NCI-H2029 (cell line): Measurements from ENCODE around the gene NOTCH3.

Experiments
- DNase-seq: peaks from one replicate; lab custom pipeline; 2025; lab: John Stamatoyannopoulos, UW

The NOTCH3 gene

DNA sequence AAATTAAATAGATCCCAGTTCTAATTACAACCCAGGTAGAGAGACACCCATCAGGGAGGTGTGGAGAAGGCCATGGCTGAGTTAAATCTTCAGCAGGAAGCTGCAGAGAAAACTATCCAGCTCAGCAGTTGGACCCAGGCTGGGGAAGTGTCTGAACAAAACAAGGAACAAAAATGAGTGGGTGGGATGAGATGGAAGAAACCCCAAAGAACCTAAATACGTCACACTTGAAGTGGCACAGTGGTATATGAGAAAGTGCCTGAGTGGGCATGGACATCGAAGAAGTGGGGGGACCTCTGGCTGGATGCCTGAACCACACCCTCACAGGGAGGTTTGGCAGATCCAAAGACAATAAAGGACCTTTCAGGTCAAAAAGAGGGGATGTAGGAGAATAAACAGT is 35.0 kb upstream of the NOTCH3 start:
- no peak for DNase-seq

DNA sequence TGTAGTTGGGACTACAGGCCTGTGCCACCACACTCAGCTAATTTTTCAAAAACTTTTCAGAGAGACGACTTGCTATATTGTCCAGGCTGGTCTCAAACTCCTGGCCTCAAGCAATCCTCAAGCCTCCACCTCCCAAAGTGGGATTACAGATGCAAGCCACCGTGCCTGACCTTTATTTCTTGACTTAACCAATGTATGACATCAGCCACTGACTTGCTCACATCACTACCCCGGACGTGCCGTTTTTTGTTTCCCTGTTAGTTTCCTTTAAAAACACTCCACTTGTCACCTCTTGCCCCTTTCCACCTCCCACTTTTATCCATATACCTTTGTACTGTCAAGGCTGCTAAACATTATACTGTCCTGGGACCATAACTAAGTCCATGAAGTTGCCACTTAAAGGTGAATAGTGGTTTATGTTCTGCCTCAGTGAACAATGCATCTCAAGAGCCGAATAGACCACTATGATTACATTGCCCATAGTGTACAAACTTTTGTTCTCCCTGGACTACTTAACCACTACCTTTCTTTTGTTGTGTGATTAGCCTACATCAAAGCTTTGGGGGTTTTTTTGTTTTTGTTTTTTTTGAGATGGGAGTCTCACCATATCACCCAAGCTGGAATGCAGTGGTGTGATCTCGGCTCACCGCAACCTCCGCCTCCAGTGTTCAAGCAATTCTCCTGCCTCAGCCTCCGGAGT is 33.8 kb upstream of the NOTCH3 start:
- DNase-seq = no peak

DNA sequence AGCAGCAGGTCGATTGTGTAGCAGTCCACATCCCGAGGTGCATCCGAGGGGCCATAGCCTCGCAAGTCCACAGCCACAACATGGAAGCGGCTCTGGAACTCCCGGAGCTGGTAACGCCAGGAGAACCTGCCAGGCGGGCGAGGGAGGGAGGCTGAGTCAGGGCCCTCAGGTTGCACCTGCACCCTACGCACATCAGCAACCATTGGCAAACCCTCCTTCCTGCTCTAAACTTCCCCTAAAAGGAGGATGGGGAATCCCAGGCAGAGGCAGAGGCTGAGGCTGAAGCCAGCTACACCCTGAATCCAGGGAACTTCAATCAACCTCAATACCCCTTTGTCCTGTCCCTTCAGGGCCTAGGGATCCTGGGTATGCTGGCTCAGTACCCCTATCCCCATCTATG is 30.5 kb upstream of the NOTCH3 start:
- DNase-seq = no peak

DNA sequence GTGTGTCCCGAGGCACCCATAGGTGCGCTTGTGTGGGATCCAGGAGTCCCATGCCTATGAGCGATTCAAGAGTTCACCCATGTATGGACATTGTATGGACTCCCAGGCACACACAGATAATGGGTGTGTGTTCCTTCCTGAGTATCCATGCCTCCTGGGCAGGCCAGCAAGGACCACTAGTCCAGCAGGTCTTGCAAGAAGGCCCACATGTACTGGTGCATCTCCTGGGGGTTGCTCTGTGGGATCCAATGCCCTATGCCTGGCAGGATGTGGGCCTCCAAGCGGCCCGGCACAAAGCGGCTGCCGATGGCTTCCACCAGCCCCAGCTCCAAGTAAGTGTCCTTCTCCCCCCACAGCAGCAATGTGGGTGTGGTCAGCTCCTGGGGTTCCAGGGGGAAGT is 26.5 kb upstream of the NOTCH3 start:
- DNase-seq = no peak

DNA sequence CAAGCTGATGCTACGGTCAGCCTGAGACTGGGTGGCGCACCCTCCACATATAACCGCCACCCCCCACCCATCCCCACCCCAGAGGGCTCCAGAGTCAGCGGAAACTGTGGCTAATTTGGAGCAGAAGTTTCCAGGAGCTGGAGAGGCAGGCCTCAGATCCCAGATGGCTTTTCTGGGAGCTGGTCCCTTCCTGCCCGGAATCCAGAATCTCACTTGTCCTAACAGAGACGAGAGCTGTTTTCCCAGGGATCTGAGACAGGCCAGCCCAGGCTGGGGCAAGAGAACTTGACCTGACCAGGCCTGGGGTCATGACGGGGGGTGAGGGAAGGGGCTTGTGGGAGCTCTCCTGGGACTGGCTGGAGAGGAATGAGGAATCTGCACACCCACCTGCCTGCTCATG is 25.0 kb upstream of the NOTCH3 start:
- DNase-seq = no peak

DNA sequence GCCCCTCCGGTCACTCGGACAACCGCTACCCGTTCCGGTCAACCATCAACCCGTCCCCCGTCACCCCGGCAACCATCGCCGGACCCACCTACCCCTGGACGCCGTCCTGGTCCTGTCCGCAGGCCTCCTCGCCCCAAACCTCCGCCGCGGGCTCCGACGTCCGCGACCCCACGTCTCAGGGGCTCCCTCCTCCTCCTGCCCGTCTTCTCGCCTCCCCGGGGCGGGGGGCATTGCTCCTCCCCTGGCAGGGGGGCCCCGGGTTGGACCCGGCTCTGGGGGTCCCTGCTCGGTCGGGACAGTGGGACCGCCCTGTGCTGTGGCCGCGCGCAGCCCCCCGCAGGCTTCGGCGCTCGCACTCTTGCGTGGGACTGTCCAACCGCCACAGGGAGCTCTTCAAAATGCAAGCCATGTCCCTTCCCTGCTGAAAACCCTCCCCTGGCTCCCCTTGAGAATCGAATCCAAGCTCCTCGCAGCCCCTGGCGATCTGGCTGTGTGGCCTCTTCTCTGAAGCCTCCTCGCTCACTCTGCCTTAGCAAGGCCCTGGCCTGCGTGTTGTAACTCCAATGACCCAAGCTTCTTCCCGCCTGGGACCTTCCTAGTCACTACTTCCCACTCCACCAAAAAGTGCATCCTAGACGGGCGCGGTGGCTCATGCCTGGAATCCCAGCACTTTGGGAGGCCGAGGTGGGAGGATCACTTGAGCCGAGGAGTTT is 23.0 kb upstream of the NOTCH3 start:
- DNase-seq = no peak

DNA sequence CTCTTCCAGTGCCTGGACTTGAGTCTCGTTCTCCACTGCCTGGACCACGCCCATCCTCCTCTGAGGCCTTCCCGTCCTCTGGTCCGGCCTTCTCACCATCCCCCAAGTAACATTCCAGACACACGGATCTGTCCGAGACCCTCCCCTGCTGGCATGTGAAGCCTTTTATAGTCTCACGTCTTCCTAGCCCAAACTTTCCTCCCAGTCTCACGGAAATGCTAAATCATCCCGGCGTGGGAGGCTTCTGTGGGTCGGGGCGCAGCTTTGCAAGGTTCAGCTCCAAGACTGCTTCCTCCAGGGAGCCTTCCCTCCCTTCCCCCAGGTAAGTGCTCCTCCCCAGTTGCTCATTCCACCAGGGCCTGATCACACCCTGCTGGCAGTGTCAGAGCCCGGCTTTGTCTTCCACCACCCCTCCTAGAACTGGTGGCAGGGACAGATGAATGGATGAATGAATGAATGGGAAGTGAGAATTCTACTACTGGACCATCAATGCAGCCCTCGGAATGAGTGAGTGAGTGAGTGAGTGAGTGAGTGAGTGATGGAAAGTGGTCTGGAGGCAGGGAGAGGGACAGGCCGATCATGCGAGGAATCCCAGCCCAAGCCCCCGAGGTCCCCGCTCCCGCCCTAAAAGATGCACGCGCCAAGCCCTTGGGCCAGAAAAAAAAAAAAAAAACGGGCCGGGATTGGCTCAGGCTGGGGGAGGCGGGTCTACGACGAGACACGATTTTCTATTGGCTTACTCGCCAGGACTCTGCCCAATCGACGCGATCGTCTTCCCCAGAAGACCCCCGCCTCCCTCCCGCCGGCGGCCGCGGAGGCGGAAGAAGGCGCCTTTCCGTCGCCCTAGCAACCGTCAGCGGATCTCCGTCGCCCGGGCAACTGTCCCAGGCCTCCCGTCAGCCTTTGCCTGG is 22.2 kb upstream of the NOTCH3 start:
- peak; percentile 94 for DNase-seq

DNA sequence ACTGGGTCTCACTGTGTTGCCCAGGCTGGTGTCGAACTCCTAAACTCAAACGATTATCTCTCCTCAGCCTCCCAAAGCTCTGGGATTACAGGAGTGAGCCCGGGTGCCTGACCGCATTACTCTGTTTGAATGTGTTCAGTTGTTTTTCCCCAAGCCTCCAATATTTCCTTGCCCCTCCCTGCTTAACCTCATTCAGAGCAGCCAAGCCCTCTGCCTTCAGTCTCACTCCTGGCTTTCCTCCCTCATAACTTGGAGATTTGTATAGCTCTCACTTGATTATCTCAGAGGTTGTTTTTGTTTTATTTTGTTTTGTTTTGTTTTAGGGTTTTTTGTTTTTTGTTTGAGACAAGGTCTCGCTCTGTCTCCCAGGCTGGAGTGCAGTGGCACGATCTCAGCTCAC is 20.0 kb upstream of the NOTCH3 start:
- no peak for DNase-seq

DNA sequence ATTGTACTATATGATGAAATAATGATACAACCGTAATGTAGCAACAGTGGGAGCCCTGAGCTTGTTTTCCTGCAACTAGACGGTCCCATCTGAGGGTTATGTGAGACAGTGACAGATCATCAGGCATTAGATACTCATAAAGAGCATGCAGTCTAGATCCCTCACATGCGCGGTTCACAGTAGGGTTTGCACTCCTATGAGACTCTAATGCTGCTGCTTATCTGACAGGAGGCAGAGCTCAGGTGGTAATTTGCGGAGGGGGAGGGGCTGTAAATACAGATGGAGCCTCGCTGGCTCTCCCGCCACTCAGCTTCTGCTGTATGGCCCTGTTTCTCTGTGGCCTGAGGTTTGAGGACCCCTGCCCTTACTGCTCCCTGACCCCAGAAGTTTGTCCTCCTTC is 17.7 kb upstream of the NOTCH3 start:
- no peak for DNase-seq

DNA sequence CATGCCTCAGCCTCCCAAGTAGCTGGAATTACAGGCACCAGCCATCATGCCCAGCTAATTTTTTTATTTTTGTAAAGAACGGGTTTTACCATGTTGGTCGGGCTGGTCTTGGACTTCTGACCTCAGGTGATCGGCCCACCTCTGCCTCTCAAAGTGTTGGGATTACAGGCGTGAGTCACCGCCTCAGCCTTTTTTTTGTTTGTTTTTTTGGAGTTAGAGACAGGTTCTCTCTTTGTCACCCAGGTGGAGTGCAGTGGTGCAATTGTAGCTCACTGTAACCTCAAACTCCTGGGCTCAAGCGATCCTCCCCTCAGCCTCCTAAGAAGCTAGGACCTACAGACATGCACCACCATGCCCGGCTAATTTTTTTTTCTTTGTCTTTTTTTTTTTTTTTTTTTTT is 15.6 kb upstream of the NOTCH3 start:
- DNase-seq = no peak

DNA sequence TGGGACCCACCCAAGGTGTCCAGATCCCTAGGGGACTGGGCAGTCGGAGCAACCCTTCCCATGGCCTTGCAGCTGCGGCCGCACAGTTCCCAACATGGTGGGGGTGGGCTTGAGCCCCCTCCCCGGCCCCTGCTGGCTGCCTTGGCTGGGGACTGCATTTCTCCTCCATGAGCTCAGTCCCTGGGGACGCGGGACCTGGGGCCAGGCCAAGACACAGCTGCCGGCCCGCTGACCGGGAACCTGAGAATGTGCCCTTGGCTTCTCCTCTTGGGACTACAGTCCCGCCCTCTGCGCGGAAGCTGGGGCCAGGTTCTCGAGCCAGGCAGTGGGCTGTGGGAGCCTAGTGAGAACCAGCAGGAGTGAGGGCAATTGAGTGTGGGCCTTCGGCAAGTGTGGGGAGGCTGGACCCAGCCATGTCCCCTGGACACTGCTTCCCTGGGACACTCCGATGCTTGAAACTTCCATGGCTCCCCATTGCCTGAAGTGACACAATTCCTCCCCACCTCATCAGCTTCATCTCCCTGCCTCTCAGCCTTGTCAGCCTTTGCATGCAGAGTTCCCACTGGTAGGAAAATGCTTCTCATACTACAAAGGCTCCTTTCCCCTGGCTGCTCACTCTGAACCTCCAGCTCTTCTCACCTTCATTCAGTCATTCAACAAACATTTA is 13.1 kb upstream of the NOTCH3 start:
- DNase-seq = no peak

DNA sequence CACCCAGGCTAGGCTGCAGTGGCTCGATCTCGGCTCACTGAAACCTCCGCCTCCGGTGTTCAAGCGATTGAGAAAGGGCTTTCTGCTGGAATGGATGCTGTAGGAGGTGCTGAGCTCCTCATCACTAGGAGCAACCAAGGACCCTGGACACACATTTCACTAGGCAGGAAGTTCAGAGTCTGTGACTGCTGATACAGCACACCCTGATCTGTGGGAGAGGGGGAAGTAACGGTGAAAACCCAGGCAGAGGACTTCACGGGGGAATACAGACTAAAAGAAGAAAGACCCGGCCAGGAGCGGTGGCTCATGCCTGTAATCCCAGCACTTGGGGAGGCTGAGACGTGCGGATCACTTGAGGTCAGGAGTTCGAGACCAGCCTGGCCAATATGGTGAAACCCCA is 11.9 kb upstream of the NOTCH3 start:
- no peak for DNase-seq

DNA sequence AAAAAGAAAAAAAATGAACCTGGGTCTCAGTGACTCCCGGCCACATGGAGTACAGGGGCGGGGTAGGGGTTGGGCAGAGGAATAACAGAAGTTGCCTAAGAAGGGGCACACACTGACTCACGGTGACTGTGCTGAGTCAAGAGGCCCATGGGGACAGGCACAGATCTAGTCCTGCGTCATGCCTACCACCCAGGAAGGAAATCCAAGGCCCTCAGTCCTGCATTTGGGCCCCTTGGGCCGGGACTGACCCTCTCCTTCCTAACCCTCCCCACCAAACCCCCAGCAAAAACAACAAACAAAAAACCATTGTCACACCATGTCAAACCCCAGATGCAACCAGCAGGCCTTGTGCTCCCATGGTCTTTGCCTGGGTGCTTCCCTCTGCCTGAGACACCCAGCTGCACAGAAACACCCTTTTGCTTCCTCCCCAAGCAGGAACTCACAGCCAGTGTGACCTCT is 9.6 kb upstream of the NOTCH3 start:
- DNase-seq = no peak

DNA sequence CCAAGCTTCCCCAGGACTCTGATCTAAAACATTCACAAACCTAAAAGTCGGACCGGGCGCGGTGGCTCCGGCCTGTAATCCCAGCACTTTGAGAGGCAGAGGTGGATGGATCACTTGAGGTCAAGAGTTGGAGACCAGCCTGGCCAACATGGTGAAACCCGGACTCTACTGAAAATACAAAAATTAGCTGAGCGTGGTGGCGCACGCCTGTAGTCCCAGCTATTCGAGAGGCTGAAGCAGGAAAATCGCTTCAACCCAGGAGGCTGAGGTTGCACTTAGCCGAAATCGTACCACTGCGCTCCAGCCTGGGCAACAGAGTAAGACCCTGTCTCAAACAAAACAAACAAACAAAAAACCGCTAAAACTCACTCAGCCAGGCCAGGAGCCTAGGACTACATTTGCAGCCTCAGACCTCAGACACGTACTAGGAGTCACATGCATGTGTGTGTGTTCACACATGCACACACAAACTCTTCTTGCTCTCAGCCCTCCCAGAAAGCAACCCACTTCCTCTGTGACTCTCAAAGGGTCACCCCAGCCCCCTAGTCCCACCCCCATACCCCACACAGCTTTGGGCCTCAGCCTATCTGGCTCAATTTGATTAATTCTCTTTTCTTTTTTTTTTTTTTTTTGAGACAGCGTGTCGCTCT is 704 bp upstream of the NOTCH3 start:
- no peak for DNase-seq

DNA sequence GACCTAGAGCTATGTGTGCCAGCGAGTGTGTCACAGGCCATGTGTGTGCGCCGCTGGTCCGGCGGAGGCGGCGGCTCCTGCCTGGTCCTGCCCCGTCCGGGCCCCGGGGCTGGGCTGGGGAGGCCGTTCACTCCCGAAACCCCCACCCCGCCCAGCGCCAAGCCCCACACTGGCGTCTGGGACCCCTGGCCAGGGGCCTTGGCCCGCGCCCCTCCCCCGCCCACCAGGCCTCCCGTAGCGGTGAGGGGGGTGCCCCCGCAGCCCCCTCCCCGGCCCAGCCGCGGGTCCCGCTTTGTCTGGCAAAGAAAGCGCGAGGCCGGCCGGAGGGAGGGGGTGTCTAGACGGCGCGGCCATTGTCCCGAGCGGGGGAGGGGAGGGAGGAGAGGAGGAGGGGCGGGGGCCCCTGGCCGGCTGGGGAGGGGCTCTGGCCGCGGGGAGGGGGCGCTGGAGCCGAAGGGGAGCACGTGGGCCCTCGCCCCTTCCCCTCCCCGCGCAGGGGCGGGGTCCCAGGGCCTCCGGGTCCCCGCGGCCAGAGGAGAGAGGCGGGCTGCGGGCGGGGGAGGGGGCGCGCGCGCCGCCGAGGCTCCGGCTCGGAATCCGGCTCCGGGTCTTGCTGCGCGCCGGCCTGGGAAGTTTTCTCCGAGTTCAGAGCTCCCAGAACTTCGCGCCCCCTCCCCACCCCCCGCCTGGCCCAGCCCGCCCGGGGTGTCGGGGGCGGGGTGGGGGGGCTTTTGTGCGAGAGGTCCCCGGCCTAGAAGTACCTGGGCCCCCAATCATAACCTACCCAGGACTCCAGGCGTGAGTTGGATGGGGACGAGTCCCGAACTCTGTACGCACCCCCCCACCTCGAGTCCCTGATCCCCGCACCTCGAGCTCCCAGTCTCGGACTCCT is 888 bp downstream of the NOTCH3 start:
- no peak for DNase-seq

DNA sequence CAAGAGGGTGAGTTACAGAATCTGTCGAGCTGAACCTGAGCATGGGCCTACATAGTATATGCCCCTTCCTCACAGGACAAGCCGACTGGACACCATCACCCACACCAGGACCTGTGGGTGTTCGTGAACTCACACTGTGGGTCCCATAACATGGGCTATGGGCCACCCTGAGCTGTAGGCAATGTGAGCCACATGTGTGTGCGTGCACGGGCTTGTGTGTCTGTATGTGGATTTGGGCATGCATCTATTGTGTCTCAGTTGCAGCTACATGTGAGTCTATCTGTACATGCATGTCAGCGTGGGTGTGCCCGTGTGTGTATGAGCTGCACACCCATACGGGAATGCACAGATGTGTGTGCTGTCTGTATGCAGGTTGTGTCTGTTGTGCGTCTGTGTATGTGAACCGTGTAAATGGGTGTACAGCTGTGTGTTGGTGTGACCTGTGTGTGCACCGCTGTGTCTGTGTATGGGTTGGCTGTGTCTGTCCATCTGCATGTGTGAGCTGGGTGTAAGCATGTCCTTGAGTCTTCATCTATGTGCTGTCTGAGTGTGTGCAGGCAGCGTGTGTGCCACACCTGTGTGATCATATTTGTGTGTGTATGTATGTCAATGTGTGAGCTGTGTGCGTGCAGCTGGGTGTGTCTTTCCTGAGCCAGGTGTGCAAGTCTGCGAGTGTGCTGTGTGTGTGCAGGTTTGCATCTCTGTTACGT is 1.7 kb downstream of the NOTCH3 start:
- DNase-seq = no peak

DNA sequence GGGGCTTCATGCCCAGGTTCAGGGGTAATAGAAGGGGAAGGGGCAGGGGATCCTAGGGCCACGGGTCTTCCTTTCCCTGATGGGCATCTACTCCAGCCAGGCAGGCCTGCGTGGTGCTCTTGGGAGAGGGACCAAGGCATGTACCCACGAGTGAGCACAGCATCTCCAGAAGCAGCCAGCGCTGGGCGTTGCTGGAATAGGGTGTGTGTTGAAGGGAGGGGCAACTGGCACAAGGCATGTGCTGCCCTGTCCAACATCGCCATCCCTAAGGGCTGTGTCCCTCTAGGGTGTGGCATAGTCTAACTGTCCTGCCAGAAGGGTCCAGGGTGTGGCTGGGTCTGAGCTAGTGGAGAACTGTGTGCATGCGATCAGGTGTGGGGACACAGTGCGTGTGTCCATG is 2.9 kb downstream of the NOTCH3 start:
- DNase-seq = no peak

DNA sequence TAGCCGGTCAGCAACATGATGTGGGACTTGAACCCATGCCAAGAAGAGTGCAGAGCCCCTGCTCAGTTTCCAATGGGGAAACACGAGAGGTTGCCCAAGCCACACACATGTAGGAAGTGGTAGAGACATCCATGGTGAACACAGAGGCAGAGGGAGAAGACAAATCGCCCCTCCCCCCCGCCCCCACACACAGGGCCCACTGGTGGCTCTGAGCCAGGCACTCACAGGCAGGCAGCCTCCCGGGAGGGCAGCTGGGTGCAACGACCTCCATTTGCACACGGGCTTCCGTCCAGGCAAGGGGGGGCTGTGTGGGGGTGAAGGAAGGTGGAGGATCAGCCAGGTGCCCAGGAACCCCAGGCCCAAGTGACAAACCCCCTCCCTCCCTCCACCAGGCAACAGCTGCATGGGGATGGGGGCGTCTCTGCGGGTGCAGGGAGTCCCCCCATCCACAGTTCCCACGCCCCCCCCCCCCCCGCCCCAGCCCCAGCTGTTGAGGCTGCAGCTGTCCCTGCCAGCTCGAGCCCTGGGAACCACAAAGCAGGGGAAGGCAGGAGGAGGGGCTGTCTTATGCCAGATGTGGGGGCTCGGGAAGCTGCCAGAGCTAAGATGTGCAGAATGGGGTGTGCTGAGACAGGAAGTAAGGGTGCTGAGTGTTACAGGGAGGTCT is 3.4 kb downstream of the NOTCH3 start:
- peak; percentile 56 for DNase-seq

DNA sequence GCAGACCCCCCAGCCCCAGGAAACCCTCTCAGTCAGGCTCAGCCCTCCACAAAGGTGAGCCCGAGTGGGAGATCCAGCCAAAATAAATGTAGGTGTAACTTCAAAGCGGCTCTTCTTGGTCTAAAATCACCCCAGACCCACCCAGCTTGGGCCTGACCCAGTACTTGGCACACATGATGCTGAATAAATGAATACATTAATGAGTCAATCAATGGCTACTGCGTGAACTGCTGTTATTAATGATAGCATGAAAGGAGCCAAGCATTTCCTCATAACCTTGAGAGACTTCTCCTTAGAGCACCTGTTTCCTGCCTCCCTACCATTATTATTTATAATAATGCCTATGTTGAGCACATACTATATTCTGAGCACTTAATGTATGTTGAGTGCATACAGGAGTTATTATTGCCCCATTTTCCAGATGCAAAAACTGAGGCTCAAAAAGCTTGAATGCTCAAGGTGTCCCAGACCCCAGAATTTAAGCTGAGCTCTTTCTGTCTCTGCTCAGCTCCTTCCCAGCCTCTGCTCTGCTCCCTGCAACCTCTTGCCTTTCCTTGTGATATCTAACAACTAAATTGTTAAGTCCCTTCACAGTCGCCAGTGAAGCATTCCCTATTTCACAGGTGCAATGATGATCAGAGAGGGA is 4.3 kb downstream of the NOTCH3 start:
- DNase-seq = no peak
